OCI-LY1 (cell line): ENCODE data around the gene PHKB.

Experiments
- H2AFZ ChIP-seq: fragments of 200-600 bp; sonication (generic), shearing (Covaris generic); 2 replicates; pipeline ENCODE4 v1.6.0; 2014; ENCODE audit warnings: antibody characterized with exemption, mild to moderate bottlenecking, low read length
- H3F3A ChIP-seq: fragments of 200-600 bp; sonication (generic), shearing (Covaris generic); 2 replicates; pipeline ENCODE4 v1.6.0; 2014; ENCODE audit warnings: mild to moderate bottlenecking, antibody characterized with exemption, low read length, moderate library complexity; ENCODE audit not compliant: insufficient read depth
- H3K27ac ChIP-seq: fragments of 200-600 bp; sonication (generic); 2 replicates; pipeline ENCODE4 v1.5.1; 2014; ENCODE audit warnings: low read length, mixed run types, mild to moderate bottlenecking, low read depth; ENCODE audit not compliant: poor library complexity, severe bottlenecking
- H3K27me3 ChIP-seq: fragments of 200-600 bp; sonication (generic); 2 replicates; pipeline ENCODE4 v1.6.0; 2014; ENCODE audit warnings: antibody characterized with exemption, mild to moderate bottlenecking, low read length, moderate library complexity; ENCODE audit not compliant: insufficient read depth
- H3K36me3 ChIP-seq: fragments of 200-600 bp; sonication (generic); 2 replicates; pipeline ENCODE4 v1.6.1; 2014; ENCODE audit warnings: mild to moderate bottlenecking, antibody characterized with exemption, low read length, moderate library complexity, mixed read lengths; ENCODE audit not compliant: insufficient read depth
- H3K4me1 ChIP-seq: fragments of 200-600 bp; sonication (generic); 2 replicates; pipeline ENCODE4 v1.5.1; 2014; ENCODE audit warnings: mild to moderate bottlenecking, low read length, moderate library complexity; ENCODE audit not compliant: insufficient read depth, severe bottlenecking
- H3K4me2 ChIP-seq: fragments of 200-600 bp; sonication (generic), shearing (Covaris generic); 2 replicates; pipeline ENCODE4 v1.6.1; 2014; ENCODE audit warnings: low read length
- H3K4me3 ChIP-seq: fragments of 200-600 bp; sonication (generic); 2 replicates; pipeline ENCODE4 v1.5.1; 2014; ENCODE audit warnings: low read length, low read depth, mild to moderate bottlenecking, mixed read lengths; ENCODE audit not compliant: poor library complexity, severe bottlenecking
- H3K79me2 ChIP-seq: fragments of 200-600 bp; shearing (Covaris generic); 2 replicates; pipeline ENCODE4 v1.6.1; 2016; ENCODE audit warnings: mixed run types, low read length, mixed read lengths; ENCODE audit not compliant: insufficient read depth
- H3K9ac ChIP-seq: fragments of 200-600 bp; sonication (generic), shearing (Covaris generic); 2 replicates; pipeline ENCODE4 v1.6.1; 2014; ENCODE audit warnings: mild to moderate bottlenecking, low read length, mixed read lengths
- H3K9me2 ChIP-seq: fragments of 200-600 bp; sonication (generic), shearing (Covaris generic); 2 replicates; pipeline ENCODE4 v1.6.1; 2014; ENCODE audit warnings: low read depth, mild to moderate bottlenecking, low read length, mixed read lengths
- H3K9me3 ChIP-seq: fragments of 200-600 bp; shearing (Covaris generic); 2 replicates; pipeline ENCODE4 v1.6.1; 2014; ENCODE audit warnings: low read length, mixed read lengths
- H4K20me1 ChIP-seq: fragments of 200-600 bp; sonication (generic), shearing (Covaris generic); 2 replicates; pipeline ENCODE4 v1.6.0; 2016; ENCODE audit warnings: mild to moderate bottlenecking, low read length; ENCODE audit not compliant: insufficient read depth
- EZH2 ChIP-seq: fragments of 200-600 bp; sonication (generic), shearing (Covaris generic); IDR thresholded peaks from 2 replicates; pipeline ENCODE4 v1.8.0; 2017; ENCODE audit warnings: borderline replicate concordance, mixed run types, mild to moderate bottlenecking, antibody characterized with exemption, low read length, moderate library complexity, mixed read lengths
- TF ChIP-seq, protein P1 (sequence below): fragments of 200-600 bp; sonication (generic), shearing (Covaris generic); IDR thresholded peaks from 2 replicates; pipeline ENCODE4 v1.5.1; 2017; ENCODE audit warnings: mild to moderate bottlenecking, antibody characterized with exemption, low read length, moderate library complexity, mixed read lengths

The PHKB gene

DNA sequence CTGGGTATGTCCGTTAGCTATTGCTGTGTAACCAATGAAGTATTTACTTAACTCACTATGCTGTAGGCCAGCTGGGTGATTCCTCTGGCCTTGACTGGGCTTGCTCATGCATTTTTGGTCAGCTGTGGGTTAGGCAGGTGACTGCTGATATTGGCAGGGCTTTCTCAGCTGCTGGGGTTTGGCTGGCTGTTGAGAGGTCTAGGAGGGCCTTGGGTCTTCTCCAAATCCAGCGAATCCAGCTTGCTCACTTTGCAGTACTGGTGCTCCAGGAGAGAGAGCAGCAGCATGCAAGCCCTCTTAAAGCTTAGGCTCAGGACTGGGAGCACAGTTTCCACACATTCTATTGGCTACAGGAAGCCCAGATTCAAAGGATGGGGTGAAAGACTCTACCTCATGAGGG lies 270.1 kb downstream of the PHKB start:
- H3K4me1 ChIP-seq: peaks cover 7% of the 10 kb centered on the region
- no peak overlapping the region for H3K4me3 ChIP-seq
- H2AFZ ChIP-seq: no peak overlapping the region
- no peaks in the 10 kb centered on the region for H3K36me3 ChIP-seq
- H3K27me3 ChIP-seq: no peaks in the 10 kb centered on the region
- no peaks in the 10 kb centered on the region for H3F3A ChIP-seq
- no peaks in the 10 kb centered on the region for H3K79me2 ChIP-seq
- H4K20me1 ChIP-seq: no peaks in the 10 kb centered on the region
- H3K9ac ChIP-seq: no peak overlapping the region
- no peak overlapping the region for H3K4me2 ChIP-seq
- TF ChIP-seq EZH2: no peak
- TF ChIP-seq, protein P1, sequence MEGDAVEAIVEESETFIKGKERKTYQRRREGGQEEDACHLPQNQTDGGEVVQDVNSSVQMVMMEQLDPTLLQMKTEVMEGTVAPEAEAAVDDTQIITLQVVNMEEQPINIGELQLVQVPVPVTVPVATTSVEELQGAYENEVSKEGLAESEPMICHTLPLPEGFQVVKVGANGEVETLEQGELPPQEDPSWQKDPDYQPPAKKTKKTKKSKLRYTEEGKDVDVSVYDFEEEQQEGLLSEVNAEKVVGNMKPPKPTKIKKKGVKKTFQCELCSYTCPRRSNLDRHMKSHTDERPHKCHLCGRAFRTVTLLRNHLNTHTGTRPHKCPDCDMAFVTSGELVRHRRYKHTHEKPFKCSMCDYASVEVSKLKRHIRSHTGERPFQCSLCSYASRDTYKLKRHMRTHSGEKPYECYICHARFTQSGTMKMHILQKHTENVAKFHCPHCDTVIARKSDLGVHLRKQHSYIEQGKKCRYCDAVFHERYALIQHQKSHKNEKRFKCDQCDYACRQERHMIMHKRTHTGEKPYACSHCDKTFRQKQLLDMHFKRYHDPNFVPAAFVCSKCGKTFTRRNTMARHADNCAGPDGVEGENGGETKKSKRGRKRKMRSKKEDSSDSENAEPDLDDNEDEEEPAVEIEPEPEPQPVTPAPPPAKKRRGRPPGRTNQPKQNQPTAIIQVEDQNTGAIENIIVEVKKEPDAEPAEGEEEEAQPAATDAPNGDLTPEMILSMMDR: no peak
- H3K27ac ChIP-seq: no peak overlapping the region
- H3K9me3 ChIP-seq: no peaks in the 10 kb centered on the region
- H3K9me2 ChIP-seq: no peaks in the 10 kb centered on the region

DNA sequence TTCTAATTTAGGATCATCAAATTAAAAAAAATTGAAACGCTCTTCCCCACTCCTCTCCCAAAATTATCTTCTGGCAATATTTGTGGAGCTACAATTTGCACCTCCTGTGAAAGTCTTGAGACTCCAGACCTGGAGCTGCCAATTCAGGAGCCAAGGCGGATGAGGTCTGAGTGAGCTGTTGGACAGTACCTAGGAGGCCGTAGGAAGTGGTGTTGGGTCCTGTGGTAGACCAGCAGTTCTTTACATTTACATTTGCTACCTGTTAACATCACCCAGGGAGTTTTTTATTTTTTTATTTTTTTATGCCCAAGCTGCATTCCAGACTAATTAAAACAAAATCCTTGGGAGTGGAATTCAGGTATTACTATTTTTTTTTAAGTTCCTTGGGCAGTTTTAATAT lies 271.0 kb downstream of the PHKB start:
- Histone ChIP-seq H4K20me1 (no peaks in the 10 kb centered on the region), H2AFZ (no peak overlapping the region), H3K4me1 (peaks cover 7% of the 10 kb centered on the region), H3K9ac (no peak overlapping the region), H3K4me3 (no peak overlapping the region), H3K4me2 (no peak overlapping the region), H3K79me2 (no peaks in the 10 kb centered on the region), H3K27me3 (no peaks in the 10 kb centered on the region), H3K9me2 (no peaks in the 10 kb centered on the region), H3K9me3 (no peaks in the 10 kb centered on the region), H3K36me3 (no peaks in the 10 kb centered on the region), H3F3A (no peaks in the 10 kb centered on the region), H3K27ac (no peak overlapping the region)
- TF ChIP-seq, protein P1: no peak
- TF ChIP-seq EZH2: no peak

DNA sequence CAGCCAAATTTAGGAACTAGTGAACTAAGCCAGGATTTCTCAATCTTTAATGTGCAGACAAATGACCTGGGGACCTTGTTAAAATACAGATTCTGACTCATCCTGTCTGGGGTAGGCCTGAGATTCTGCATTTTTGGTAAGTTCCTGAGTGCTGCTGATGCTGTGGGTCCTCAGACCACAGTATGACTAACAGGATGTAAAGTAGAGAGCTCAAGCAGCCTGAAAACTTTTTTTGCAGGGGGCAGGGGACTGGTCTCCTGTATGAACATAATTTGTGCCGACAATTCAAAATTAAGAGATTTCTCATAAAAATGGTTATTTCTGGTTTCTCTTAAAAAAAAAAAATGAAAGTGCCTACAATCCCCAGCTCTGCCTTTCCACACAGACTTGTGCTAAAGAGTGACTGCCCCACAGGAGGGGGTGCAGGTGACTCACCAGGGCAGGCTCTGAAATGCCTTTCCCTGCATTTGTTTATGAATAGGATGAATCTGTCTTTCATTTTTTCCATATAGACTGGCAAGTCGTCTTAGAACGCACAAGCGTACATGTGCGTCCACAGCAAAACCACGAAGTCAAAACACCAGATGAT lies 271.5 kb downstream of the PHKB start:
- H3K79me2 ChIP-seq: no peaks in the 10 kb centered on the region
- H3K36me3 ChIP-seq: no peaks in the 10 kb centered on the region
- H3F3A ChIP-seq: no peaks in the 10 kb centered on the region
- peaks cover 7% of the 10 kb centered on the region for H3K4me1 ChIP-seq
- no peaks in the 10 kb centered on the region for H3K27me3 ChIP-seq
- TF ChIP-seq, protein P1: no peak
- TF ChIP-seq EZH2: no peak
- H2AFZ ChIP-seq: no peak overlapping the region
- no peaks in the 10 kb centered on the region for H3K9me3 ChIP-seq
- no peaks in the 10 kb centered on the region for H3K9me2 ChIP-seq
- H3K27ac ChIP-seq: no peak overlapping the region
- no peaks in the 10 kb centered on the region for H4K20me1 ChIP-seq
- H3K9ac ChIP-seq: no peak overlapping the region
- H3K4me2 ChIP-seq: no peak overlapping the region
- H3K4me3 ChIP-seq: no peak overlapping the region
